GM12865 (cell line): ENCODE data around the gene ANKRD27.
"Not testable (repeated sequence)": the region's sequence is repeated elsewhere in the genome, so short reads cannot be mapped to it uniquely, and the experiment has no call there.

Experiments
- DNase-seq: peaks from one replicate; pipeline ENCODE4 v3.0.0; 2010; ENCODE audit warnings: low read depth
- H3K4me3 ChIP-seq: 2 replicates; pipeline ENCODE4 v1.5.1; 2011; ENCODE audit warnings: mild to moderate bottlenecking, low read depth, low read length, control low read depth
- CTCF ChIP-seq: IDR thresholded peaks from 2 replicates; pipeline ENCODE4 v1.5.1; 2011; ENCODE audit warnings: low read length, control low read depth, low read depth, inconsistent platforms; ENCODE audit not compliant: insufficient read depth; ENCODE audit errors: missing control alignments

ANKRD27 gene

GRCh38 chr19:32662186-32662585 lies 12.8 kb downstream of the ANKRD27 start:
- no peak overlapping the region for H3K4me3 ChIP-seq
- DNase-seq = peak; percentile 33
- no peak for TF ChIP-seq CTCF

DNA sequence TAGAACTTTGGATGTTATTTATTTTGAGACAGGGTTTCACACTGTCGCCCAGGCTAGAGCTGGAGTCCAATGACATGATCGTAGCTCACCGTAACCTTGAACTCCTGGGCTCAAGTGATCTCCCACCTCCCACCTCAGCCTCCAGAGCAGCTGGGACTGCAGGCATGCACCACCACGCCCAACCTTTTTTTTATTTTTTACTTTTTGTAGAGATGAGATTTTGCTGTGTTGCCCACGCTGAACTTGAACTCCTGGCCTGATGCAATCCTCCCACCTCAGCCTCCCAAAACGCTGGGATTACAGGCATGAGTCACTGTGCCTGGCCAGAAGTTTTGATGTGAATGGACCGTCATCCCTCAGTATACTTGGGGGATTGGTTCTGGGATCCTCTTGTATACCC lies 13.7 kb downstream of the ANKRD27 start:
- no peak for DNase-seq
- no peak overlapping the region for H3K4me3 ChIP-seq
- no peak for TF ChIP-seq CTCF

GRCh38 chr19:32658527-32658926 lies 16.5 kb downstream of the ANKRD27 start:
- no peak overlapping the region for H3K4me3 ChIP-seq
- TF ChIP-seq CTCF = no peak
- no peak for DNase-seq

GRCh38 chr19:32658075-32658474 lies 16.9 kb downstream of the ANKRD27 start:
- no peak for TF ChIP-seq CTCF
- H3K4me3 ChIP-seq = no peak overlapping the region
- no peak for DNase-seq

DNA sequence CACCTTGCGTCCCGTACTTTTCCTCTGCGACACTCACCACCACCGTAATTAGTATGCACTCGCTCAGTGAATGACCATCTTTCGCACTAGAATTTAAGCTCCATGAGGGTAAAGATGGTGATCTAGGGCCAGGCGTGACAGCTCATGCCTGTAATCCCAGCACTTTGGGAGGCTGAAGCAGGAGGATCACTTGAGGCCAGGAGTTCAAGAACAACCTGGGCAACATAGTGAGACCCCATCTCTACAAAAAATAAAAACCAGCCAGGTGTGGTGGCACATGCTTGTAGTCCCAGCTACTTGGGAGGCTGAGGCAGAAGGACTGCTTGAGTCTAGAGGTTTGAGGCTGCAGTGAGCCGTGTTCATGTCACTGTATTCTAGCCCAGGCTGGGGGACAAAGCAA lies 18.6 kb downstream of the ANKRD27 start:
- H3K4me3 ChIP-seq, DNase-seq: not testable (repeated sequence)

DNA sequence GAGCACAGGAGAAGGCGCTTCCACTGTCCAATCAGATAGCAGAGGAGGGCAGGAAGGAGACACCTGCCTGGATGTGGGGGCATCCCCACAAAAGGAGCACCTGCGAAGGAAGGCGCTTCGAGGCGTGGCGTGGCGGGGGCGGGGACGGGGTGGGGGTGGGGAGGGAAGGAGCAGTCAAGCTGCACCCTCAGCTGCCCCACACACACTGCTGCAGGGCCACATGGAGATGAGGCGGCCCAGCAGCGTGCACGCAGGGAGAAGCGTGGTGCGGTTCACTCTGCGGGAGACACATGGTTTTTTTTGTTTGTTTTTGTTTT lies 21.4 kb downstream of the ANKRD27 start:
- TF ChIP-seq CTCF = no peak
- no peak overlapping the region for H3K4me3 ChIP-seq
- DNase-seq = no peak

GRCh38 chr19:32652894-32653598 lies 21.9 kb downstream of the ANKRD27 start:
- no peak for DNase-seq
- TF ChIP-seq CTCF = no peak
- H3K4me3 ChIP-seq = no peak overlapping the region

GRCh38 chr19:32652331-32652730 lies 22.6 kb downstream of the ANKRD27 start:
- DNase-seq, H3K4me3 ChIP-seq: not testable (repeated sequence)
